Calu3 (cell line): ENCODE results near the gene DNAJC4. TPM values are rescaled to one million over a fixed set of nuclear protein-coding genes. Genes with fewer than 3 reads are reported as not detected.
"Not testable (repeated sequence)": the region's sequence is repeated elsewhere in the genome, so short reads cannot be mapped to it uniquely, and the experiment has no call there.

Source experiments
- BruUV-seq: library from RNA; stranded (reverse); fragments of 400-500 nt; replicated peaks from 2 replicates; lab custom pipeline; 2021; lab: Mats Ljungman, UMichigan
- CTCF ChIA-PET: fragments of 300-600 bp; sonication (Branson Sonifier 250); formaldehyde crosslinking; loops from one replicate; lab custom pipeline; 2022; ENCODE audit warnings: antibody characterized with exemption; lab: Charles Lee
- DNase-seq: peaks from one replicate; pipeline ENCODE4 v3.0.0; 2022
- H3K27ac Mint-ChIP-seq: one replicate; pipeline ENCODE4 v1.8.0; 2022; ENCODE audit warnings: mixed read lengths; ENCODE audit not compliant: unreplicated experiment
- H3K27me3 Mint-ChIP-seq: one replicate; pipeline ENCODE4 v1.8.0; 2022; ENCODE audit warnings: mixed read lengths; ENCODE audit not compliant: unreplicated experiment
- H3K36me3 Mint-ChIP-seq: one replicate; pipeline ENCODE4 v1.8.0; 2022; ENCODE audit warnings: mild to moderate bottlenecking, moderate library complexity, mixed read lengths; ENCODE audit not compliant: insufficient read depth, unreplicated experiment
- H3K4me1 Mint-ChIP-seq: one replicate; pipeline ENCODE4 v1.8.0; 2022; ENCODE audit warnings: mild to moderate bottlenecking, low read depth, mixed read lengths; ENCODE audit not compliant: unreplicated experiment
- H3K4me3 Mint-ChIP-seq: one replicate; pipeline ENCODE4 v1.8.0; 2022; ENCODE audit warnings: mild to moderate bottlenecking, low read depth, moderate library complexity, mixed read lengths; ENCODE audit not compliant: unreplicated experiment
- H3K9me3 Mint-ChIP-seq: one replicate; pipeline ENCODE4 v1.8.0; 2022; ENCODE audit warnings: low read depth, mixed read lengths; ENCODE audit not compliant: unreplicated experiment
- intact Hi-C: fragments of 100-400 bp; cut with micrococcal nuclease; formaldehyde crosslinking; loops from one replicate; pipeline ENCODE4 v1.10.0; 2022; ENCODE audit not compliant: unreplicated experiment
- total RNA-seq: library from RNA; stranded (reverse); gene quantifications from 2 replicates; pipeline ENCODE4 v1.2.3, GENCODE V29; 2022
- TF ChIP-seq, protein P1 (sequence below): fragments of 200-600 bp; IDR thresholded peaks from one replicate; pipeline ENCODE4 v1.8.0; 2022; ENCODE audit warnings: antibody characterized with exemption; ENCODE audit not compliant: unreplicated experiment

Gene DNAJC4
- total RNA-seq, 1 experiment from 2014 or later, result 26.6 TPM

DNA sequence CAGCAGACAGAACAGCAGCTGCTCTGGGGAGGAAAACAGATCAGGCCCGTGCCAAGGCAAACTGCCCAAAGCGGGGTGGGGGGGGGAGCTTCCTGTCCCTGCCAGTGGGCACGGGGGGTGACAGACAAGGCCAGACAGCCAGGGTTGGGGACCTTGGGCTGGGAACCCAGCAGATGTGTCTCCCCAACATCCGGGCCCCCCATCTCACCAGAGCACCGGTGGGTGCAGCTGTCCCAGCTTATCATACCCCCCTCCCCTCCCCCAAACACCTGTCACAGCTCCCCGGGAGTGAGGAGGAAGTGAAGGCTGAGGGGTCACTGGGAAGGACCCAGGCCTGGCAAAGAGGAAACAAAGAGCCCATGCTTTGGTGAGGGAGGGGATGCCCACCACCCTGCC lies 15.1 kb downstream of the DNAJC4 start:
- DNase-seq, result peak; percentile 66
- TF ChIP-seq, protein P1, sequence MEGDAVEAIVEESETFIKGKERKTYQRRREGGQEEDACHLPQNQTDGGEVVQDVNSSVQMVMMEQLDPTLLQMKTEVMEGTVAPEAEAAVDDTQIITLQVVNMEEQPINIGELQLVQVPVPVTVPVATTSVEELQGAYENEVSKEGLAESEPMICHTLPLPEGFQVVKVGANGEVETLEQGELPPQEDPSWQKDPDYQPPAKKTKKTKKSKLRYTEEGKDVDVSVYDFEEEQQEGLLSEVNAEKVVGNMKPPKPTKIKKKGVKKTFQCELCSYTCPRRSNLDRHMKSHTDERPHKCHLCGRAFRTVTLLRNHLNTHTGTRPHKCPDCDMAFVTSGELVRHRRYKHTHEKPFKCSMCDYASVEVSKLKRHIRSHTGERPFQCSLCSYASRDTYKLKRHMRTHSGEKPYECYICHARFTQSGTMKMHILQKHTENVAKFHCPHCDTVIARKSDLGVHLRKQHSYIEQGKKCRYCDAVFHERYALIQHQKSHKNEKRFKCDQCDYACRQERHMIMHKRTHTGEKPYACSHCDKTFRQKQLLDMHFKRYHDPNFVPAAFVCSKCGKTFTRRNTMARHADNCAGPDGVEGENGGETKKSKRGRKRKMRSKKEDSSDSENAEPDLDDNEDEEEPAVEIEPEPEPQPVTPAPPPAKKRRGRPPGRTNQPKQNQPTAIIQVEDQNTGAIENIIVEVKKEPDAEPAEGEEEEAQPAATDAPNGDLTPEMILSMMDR, result no peak
- no TSS peak for BruUV-seq
- peak overlapping the region; percentile 96 for H3K4me3 Mint-ChIP-seq
- H3K27ac Mint-ChIP-seq, result peak overlapping the region; percentile 82
- peaks cover 95% of the 10 kb centered on the region for H3K36me3 Mint-ChIP-seq
- H3K4me1 Mint-ChIP-seq, result peaks cover 30% of the 10 kb centered on the region
- H3K27me3 Mint-ChIP-seq, result no peaks in the 10 kb centered on the region
- intact Hi-C loops, result loop anchor here (10.0 kb wide), 1 partner anchor 59 kb away; the partner anchor contains the start of genes CATSPERZ and ESRRA
- H3K9me3 Mint-ChIP-seq, result no peaks in the 10 kb centered on the region
- CTCF ChIA-PET, result interaction anchor here (0.5 to 1.9 kb wide), 7 partner anchors 19 to 559 kb away, joined by 3 to 11 read pairs (median 4); partner anchors contain the start of gene TRMT112

DNA sequence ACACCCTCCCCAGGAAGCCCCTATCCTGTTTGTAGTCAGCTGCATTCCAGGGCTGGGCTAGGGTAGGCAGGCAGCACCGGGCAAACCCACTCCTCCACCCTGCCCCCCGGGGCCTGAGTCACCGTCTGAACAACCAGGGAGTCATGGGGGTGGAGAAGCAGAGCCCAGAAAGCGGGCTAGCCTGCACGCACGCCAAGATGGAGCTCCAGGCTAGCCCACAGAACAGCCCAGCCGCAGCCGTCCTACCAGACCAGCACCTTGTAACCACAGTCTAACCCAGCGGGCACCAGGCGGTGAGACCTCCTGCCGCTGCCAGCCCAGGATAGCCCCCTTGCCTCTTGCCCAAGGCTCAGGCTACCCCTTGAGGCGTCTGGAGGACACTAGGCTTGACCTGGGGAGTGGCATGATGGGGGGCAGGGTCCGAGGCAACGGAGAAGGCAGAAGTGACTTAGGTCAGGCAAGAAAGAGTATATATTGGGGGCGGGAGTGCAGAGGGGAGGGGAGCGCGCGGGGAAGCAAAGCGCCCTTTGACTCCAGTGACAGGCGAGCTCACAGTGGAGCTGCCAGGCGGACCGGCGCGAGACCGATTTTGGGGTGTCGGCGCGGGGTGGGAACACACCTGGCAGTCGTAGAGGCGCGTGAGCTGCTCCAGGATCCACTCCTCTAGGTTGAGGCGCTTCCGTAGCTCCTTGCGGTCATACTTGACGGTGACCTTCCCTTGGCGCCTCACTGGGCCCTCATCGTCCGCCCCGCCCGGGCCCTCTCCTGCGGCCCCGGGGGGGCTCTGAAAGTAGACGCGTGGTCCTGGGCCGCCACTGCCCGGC lies 15.7 kb downstream of the DNAJC4 start:
- DNase-seq, result peak; percentile 95
- Mint-ChIP-seq H3K4me3 (peak overlapping the region; percentile 96), H3K36me3 (peaks cover 95% of the 10 kb centered on the region), H3K9me3 (no peaks in the 10 kb centered on the region), H3K4me1 (peaks cover 28% of the 10 kb centered on the region), H3K27me3 (no peaks in the 10 kb centered on the region), H3K27ac (peak overlapping the region; percentile 82)
- TF ChIP-seq, protein P1, result no peak
- intact Hi-C loops, result loop anchor here (10.0 kb wide), 1 partner anchor 59 kb away; the partner anchor contains the start of genes CATSPERZ and ESRRA
- CTCF ChIA-PET, result interaction anchor here (0.7 to 1.9 kb wide), 5 partner anchors 9 to 71 kb away, joined by 3 to 11 read pairs (median 4); partner anchors contain the start of gene TRMT112
- BruUV-seq, result TSS peak; percentile 47

- not testable (repeated sequence) for BruUV-seq, H3K9me3 Mint-ChIP-seq, DNase-seq, H3K27me3 Mint-ChIP-seq
- intact Hi-C loops, result loop anchor here (10.0 kb wide), 1 partner anchor 58 kb away; the partner anchor contains the start of genes CATSPERZ and ESRRA
- Mint-ChIP-seq H3K4me1 (peaks cover 28% of the 10 kb centered on the region), H3K4me3 (peak overlapping the region; percentile 96), H3K36me3 (peaks cover 95% of the 10 kb centered on the region), H3K27ac (peak overlapping the region; percentile 96)
- CTCF ChIA-PET, result interaction anchor here (1.5 to 1.6 kb wide), 2 partner anchors 9 to 22 kb away, joined by 4 to 7 read pairs; no protein-coding TSS in a partner anchor
Observed at GRCh38 chr11:64246621-64246870, 16.2 kb downstream of the DNAJC4 start.

- DNase-seq, result peak; percentile 95
- peaks cover 95% of the 10 kb centered on the region for H3K36me3 Mint-ChIP-seq
- TF ChIP-seq, protein P1, result no peak
- CTCF ChIA-PET, result interaction anchor here (0.6 to 1.5 kb wide), 2 partner anchors 10 to 39 kb away, joined by 6 to 7 read pairs; no protein-coding TSS in a partner anchor
- no peaks in the 10 kb centered on the region for H3K27me3 Mint-ChIP-seq
- BruUV-seq, result no TSS peak
- H3K9me3 Mint-ChIP-seq, result no peaks in the 10 kb centered on the region
- peak within 1 kb of the TSS; percentile 96 for H3K4me3 Mint-ChIP-seq
- intact Hi-C loops, result loop anchor here (10.0 kb wide), 1 partner anchor 58 kb away; the partner anchor contains the start of genes CATSPERZ and ESRRA
- H3K4me1 Mint-ChIP-seq, result peaks cover 28% of the 10 kb centered on the region
- peak within 1 kb of the TSS; percentile 96 for H3K27ac Mint-ChIP-seq
Observed at GRCh38 chr11:64246871-64247728, 16.8 kb downstream of the DNAJC4 start, which contains the start of gene PPP1R14B. PPP1R14B (minus strand) TSS chr11:64246943; CDS start chr11:64246673, 270 bp downstream.
